ENCODE data around the gene C21orf91. TPM values are rescaled to one million over a fixed set of nuclear protein-coding genes. Genes with fewer than 3 reads are reported as not detected.

C21orf91 gene
- total and polyA plus RNA-seq, 3 experiments from 2014 or later = 39.6 to 54.1 (median 42.8) TPM

- no peak overlapping the region for H3K4me3 Mint-ChIP-seq
- POLR2A ChIA-PET = no interaction called here
Measured at GRCh38 chr21:17759511-17760178, 59.5 kb downstream of the C21orf91 start.

GRCh38 chr21:17758683-17759082, 60.5 kb downstream of the C21orf91 start:
- Histone ChIP-seq H3K36me3 (ENCODE audit: insufficient read depth, low read length) (no peaks in the 10 kb centered on the region), H3K27ac (ENCODE audit: low read depth, low read length) (no peak overlapping the region), H3K4me1 (ENCODE audit: insufficient read depth, low read length) (no peaks in the 10 kb centered on the region), H3K9me3 (ENCODE audit: low read length) (no peaks in the 10 kb centered on the region), H3K4me3 (ENCODE audit: low read length) (no peak overlapping the region), H3K27me3 (ENCODE audit: insufficient read depth, low read length, poor library complexity, severe bottlenecking) (no peaks in the 10 kb centered on the region)
- ChIA-PET CTCF (interaction anchor here (1.4 kb wide), 1 partner anchor 166 kb away, joined by 4 read pairs; no protein-coding TSS in a partner anchor), POLR2A (no interaction called here)
- Mint-ChIP-seq H3K4me1 (no peaks in the 10 kb centered on the region), H3K4me3 (no peak overlapping the region), H3K9me3 (no peaks in the 10 kb centered on the region), H3K27ac (peak overlapping the region in 1 of 8 donors; percentile 78), H3K27me3 (no peaks in the 10 kb centered on the region), H3K36me3 (no peaks in the 10 kb centered on the region)
- no peak for DNase-seq

More at GRCh38 chr21:17759511-17760178, 59.5 kb downstream of the C21orf91 start:
- H3K27me3 Mint-ChIP-seq = no peaks in the 10 kb centered on the region
- no peaks in the 10 kb centered on the region for H3K9me3 ChIP-seq (ENCODE audit: low read length)
- no peak overlapping the region for H3K27ac Mint-ChIP-seq
- peaks cover 0 to 3% (median 0%) of the 10 kb centered on the region in 3 donors for H3K36me3 Mint-ChIP-seq
- no peaks in the 10 kb centered on the region for H3K4me1 ChIP-seq (ENCODE audit: insufficient read depth, low read length)
- H3K36me3 ChIP-seq (ENCODE audit: insufficient read depth, low read length) = no peaks in the 10 kb centered on the region
- no peak overlapping the region for H3K27ac ChIP-seq (ENCODE audit: low read depth, low read length)
- no peak for DNase-seq
- CTCF ChIA-PET = no interaction called here
- no peak overlapping the region for H3K4me3 ChIP-seq (ENCODE audit: low read length)
- H3K4me1 Mint-ChIP-seq = no peaks in the 10 kb centered on the region
- no peaks in the 10 kb centered on the region for H3K9me3 Mint-ChIP-seq
- H3K27me3 ChIP-seq (ENCODE audit: insufficient read depth, low read length, poor library complexity, severe bottlenecking) = no peaks in the 10 kb centered on the region

- H3K36me3 Mint-ChIP-seq = no peaks in the 10 kb centered on the region
- H3K9me3 ChIP-seq (ENCODE audit: low read length) = no peaks in the 10 kb centered on the region
- no peak overlapping the region for H3K4me3 Mint-ChIP-seq
- H3K27ac ChIP-seq (ENCODE audit: low read depth, low read length) = no peak overlapping the region
- no peaks in the 10 kb centered on the region for H3K27me3 ChIP-seq (ENCODE audit: insufficient read depth, low read length, poor library complexity, severe bottlenecking)
- H3K4me1 ChIP-seq (ENCODE audit: insufficient read depth, low read length) = no peaks in the 10 kb centered on the region
- H3K4me3 ChIP-seq (ENCODE audit: low read length) = no peak overlapping the region
- H3K4me1 Mint-ChIP-seq = no peaks in the 10 kb centered on the region
- DNase-seq = no peak
- H3K36me3 ChIP-seq (ENCODE audit: insufficient read depth, low read length) = no peaks in the 10 kb centered on the region
- H3K27me3 Mint-ChIP-seq = no peaks in the 10 kb centered on the region
- no peak overlapping the region for H3K27ac Mint-ChIP-seq
- POLR2A ChIA-PET = no interaction called here
- CTCF ChIA-PET = interaction anchor here (1.4 kb wide), 1 partner anchor 167 kb away, joined by 4 read pairs; no protein-coding TSS in a partner anchor
- H3K9me3 Mint-ChIP-seq = no peaks in the 10 kb centered on the region
Measured at GRCh38 chr21:17757671-17758070, 61.5 kb downstream of the C21orf91 start.

- H3K27me3 ChIP-seq (ENCODE audit: insufficient read depth, low read length, poor library complexity, severe bottlenecking) = no peaks in the 10 kb centered on the region
- Mint-ChIP-seq H3K4me3 (no peak overlapping the region), H3K27me3 (no peaks in the 10 kb centered on the region), H3K4me1 (no peaks in the 10 kb centered on the region), H3K27ac (peak overlapping the region in 1 of 8 donors; percentile 8), H3K36me3 (peaks cover 0 to 4% (median 0%) of the 10 kb centered on the region in 3 donors), H3K9me3 (peaks cover 0 to 3% (median 2%) of the 10 kb centered on the region in 5 donors)
- H3K4me1 ChIP-seq (ENCODE audit: insufficient read depth, low read length) = no peaks in the 10 kb centered on the region
- no peaks in the 10 kb centered on the region for H3K36me3 ChIP-seq (ENCODE audit: insufficient read depth, low read length)
- no peak overlapping the region for H3K27ac ChIP-seq (ENCODE audit: low read depth, low read length)
- no peak overlapping the region for H3K4me3 ChIP-seq (ENCODE audit: low read length)
- POLR2A ChIA-PET = no interaction called here
- no peak for DNase-seq
- H3K9me3 ChIP-seq (ENCODE audit: low read length) = no peaks in the 10 kb centered on the region
- CTCF ChIA-PET = no interaction called here
Measured at GRCh38 chr21:17753736-17754135, 65.4 kb downstream of the C21orf91 start.

GRCh38 chr21:17752171-17752570, 67.0 kb downstream of the C21orf91 start:
- H3K4me1 ChIP-seq (ENCODE audit: insufficient read depth, low read length) = no peaks in the 10 kb centered on the region
- ChIA-PET POLR2A (no interaction called here), CTCF (no interaction called here)
- H3K27me3 Mint-ChIP-seq = no peaks in the 10 kb centered on the region
- no peaks in the 10 kb centered on the region for H3K36me3 ChIP-seq (ENCODE audit: insufficient read depth, low read length)
- H3K4me3 Mint-ChIP-seq = no peak overlapping the region
- no peak overlapping the region for H3K4me3 ChIP-seq (ENCODE audit: low read length)
- no peak overlapping the region for H3K27ac Mint-ChIP-seq
- H3K9me3 ChIP-seq (ENCODE audit: low read length) = no peaks in the 10 kb centered on the region
- DNase-seq = no peak
- no peaks in the 10 kb centered on the region for H3K4me1 Mint-ChIP-seq
- H3K27ac ChIP-seq (ENCODE audit: low read depth, low read length) = no peak overlapping the region
- peaks cover 0 to 4% (median 0%) of the 10 kb centered on the region in 3 donors for H3K36me3 Mint-ChIP-seq
- peaks cover 0 to 4% (median 2%) of the 10 kb centered on the region in 5 donors for H3K9me3 Mint-ChIP-seq
- no peaks in the 10 kb centered on the region for H3K27me3 ChIP-seq (ENCODE audit: insufficient read depth, low read length, poor library complexity, severe bottlenecking)

GRCh38 chr21:17746920-17747319, 72.2 kb downstream of the C21orf91 start:
- Histone ChIP-seq H3K4me3 (ENCODE audit: low read length) (no peak overlapping the region), H3K36me3 (ENCODE audit: insufficient read depth, low read length) (no peaks in the 10 kb centered on the region), H3K27ac (ENCODE audit: low read depth, low read length) (no peak overlapping the region), H3K9me3 (ENCODE audit: low read length) (no peaks in the 10 kb centered on the region), H3K4me1 (ENCODE audit: insufficient read depth, low read length) (no peaks in the 10 kb centered on the region), H3K27me3 (ENCODE audit: insufficient read depth, low read length, poor library complexity, severe bottlenecking) (no peaks in the 10 kb centered on the region)
- DNase-seq = no peak
- peaks cover 0 to 4% (median 2%) of the 10 kb centered on the region in 5 donors for H3K9me3 Mint-ChIP-seq
- peaks cover 0 to 4% (median 0%) of the 10 kb centered on the region in 3 donors for H3K4me1 Mint-ChIP-seq
- H3K4me3 Mint-ChIP-seq = no peak overlapping the region
- H3K36me3 Mint-ChIP-seq = peaks cover 0 to 8% (median 0%) of the 10 kb centered on the region in 3 donors
- H3K27ac Mint-ChIP-seq = peak overlapping the region in 2 of 8 donors; percentile 6 to 10
- no peaks in the 10 kb centered on the region for H3K27me3 Mint-ChIP-seq
- ChIA-PET POLR2A (no interaction called here), CTCF (interaction anchor here (1.3 kb wide), 1 partner anchor 9 kb away, joined by 3 read pairs; no protein-coding TSS in a partner anchor)

GRCh38 chr21:17745086-17745485, 74.1 kb downstream of the C21orf91 start:
- Mint-ChIP-seq H3K27me3 (no peaks in the 10 kb centered on the region), H3K9me3 (peaks cover 0 to 4% (median 2%) of the 10 kb centered on the region in 5 donors), H3K4me3 (no peak overlapping the region), H3K27ac (peak overlapping the region in 1 of 8 donors; percentile 4), H3K4me1 (peaks cover 3 to 11% (median 9%) of the 10 kb centered on the region in 3 donors), H3K36me3 (peaks cover 0 to 5% (median 0%) of the 10 kb centered on the region in 3 donors)
- CTCF ChIA-PET = no interaction called here
- H3K9me3 ChIP-seq (ENCODE audit: low read length) = no peaks in the 10 kb centered on the region
- DNase-seq = no peak
- H3K36me3 ChIP-seq (ENCODE audit: insufficient read depth, low read length) = no peaks in the 10 kb centered on the region
- no peaks in the 10 kb centered on the region for H3K27me3 ChIP-seq (ENCODE audit: insufficient read depth, low read length, poor library complexity, severe bottlenecking)
- H3K4me1 ChIP-seq (ENCODE audit: insufficient read depth, low read length) = no peaks in the 10 kb centered on the region
- H3K27ac ChIP-seq (ENCODE audit: low read depth, low read length) = no peak overlapping the region
- H3K4me3 ChIP-seq (ENCODE audit: low read length) = no peak overlapping the region
- POLR2A ChIA-PET = no interaction called here

- ChIA-PET CTCF (no interaction called here), POLR2A (no interaction called here)
- Mint-ChIP-seq H3K9me3 (peaks cover 0 to 1% (median 0%) of the 10 kb centered on the region in 5 donors), H3K4me3 (no peak overlapping the region), H3K4me1 (peaks cover 3 to 13% (median 11%) of the 10 kb centered on the region in 3 donors), H3K27ac (no peak overlapping the region), H3K27me3 (peaks cover 0 to 1% of the 10 kb centered on the region in 2 donors), H3K36me3 (peaks cover 0 to 5% (median 0%) of the 10 kb centered on the region in 3 donors)
- Histone ChIP-seq H3K4me3 (ENCODE audit: low read length) (no peak overlapping the region), H3K36me3 (ENCODE audit: insufficient read depth, low read length) (no peaks in the 10 kb centered on the region), H3K27ac (ENCODE audit: low read depth, low read length) (no peak overlapping the region), H3K9me3 (ENCODE audit: low read length) (no peaks in the 10 kb centered on the region), H3K27me3 (ENCODE audit: insufficient read depth, low read length, poor library complexity, severe bottlenecking) (no peaks in the 10 kb centered on the region), H3K4me1 (ENCODE audit: insufficient read depth, low read length) (no peaks in the 10 kb centered on the region)
- DNase-seq = no peak
Measured at GRCh38 chr21:17742940-17743592, 76.1 kb downstream of the C21orf91 start.

All from CD8-positive, alpha-beta memory T cell (primary cell).